Right lobe of liver (tissue), 4 donors: ENCODE data around the gene DDRGK1.

Source experiments
- POLR2A ChIP-seq: fragments of 450-650 bp; IDR thresholded peaks from one replicate; pipeline ENCODE4 v1.6.1; 2017; ENCODE audit warnings: antibody characterized with exemption, mild to moderate bottlenecking
- TF ChIP-seq, protein P1 (sequence below), 4 donors: fragments of 200-600 bp in 3 of 4; fragments of 450-650 bp in 1 of 4; IDR thresholded peaks; one replicate each; pipeline versions ENCODE4 v1.5.1 to v1.8.0; 2016 to 2022; ENCODE audit warnings: antibody characterized with exemption in 4 of 4, mild to moderate bottlenecking in 2 of 4
- donor health status: DM: no; HTN: no; CAD: no.
- donor health status: DM: no; HTN: no; CAD: no.
- donor health status: DM: no; HTN: yes; CAD: no.

DNA sequence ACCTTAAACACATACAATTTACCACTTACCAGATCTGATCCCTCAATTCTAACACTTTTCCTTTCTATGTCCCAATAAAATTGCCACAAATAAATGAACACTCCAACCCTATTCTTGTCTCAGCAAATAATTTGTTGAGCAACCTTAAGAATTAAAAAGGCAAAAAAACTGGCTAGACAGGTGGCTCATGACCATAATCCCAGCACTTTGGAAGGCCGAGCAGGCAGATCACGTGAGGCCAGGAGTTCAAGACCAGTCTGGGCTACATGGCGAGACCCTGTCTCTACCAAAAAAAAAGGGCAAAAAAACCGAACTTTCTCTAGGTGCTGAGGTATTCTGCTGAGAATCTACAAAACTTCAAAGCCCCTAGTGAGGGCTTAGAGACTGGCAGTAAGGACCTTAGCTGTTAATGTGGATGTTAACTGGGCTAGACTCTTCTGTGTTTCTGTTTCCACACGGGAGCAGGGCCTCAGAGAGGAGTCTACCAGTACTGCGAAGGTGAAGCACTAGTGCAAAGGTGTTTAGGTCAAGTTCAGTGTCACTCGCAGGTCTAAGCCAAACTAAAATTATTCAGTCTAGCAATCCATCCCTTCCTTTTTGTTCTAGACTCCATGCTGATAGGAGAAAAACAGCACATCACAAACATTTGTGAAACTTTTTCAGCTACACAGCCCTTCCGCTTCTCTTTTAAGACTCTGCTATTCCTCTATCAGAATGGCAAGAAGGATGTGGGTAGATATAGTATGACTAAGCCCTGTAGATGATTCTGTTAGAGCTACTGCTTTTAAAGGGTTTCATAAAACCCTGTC is 47.5 kb downstream of the DDRGK1 start:
- TF ChIP-seq POLR2A = no peak
- TF ChIP-seq, protein P1, sequence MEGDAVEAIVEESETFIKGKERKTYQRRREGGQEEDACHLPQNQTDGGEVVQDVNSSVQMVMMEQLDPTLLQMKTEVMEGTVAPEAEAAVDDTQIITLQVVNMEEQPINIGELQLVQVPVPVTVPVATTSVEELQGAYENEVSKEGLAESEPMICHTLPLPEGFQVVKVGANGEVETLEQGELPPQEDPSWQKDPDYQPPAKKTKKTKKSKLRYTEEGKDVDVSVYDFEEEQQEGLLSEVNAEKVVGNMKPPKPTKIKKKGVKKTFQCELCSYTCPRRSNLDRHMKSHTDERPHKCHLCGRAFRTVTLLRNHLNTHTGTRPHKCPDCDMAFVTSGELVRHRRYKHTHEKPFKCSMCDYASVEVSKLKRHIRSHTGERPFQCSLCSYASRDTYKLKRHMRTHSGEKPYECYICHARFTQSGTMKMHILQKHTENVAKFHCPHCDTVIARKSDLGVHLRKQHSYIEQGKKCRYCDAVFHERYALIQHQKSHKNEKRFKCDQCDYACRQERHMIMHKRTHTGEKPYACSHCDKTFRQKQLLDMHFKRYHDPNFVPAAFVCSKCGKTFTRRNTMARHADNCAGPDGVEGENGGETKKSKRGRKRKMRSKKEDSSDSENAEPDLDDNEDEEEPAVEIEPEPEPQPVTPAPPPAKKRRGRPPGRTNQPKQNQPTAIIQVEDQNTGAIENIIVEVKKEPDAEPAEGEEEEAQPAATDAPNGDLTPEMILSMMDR (IDR thresholded peaks at IDR 0.05) = no peak
